Stimulated activated CD8-positive, alpha-beta memory T cell treated with anti-CD3 and anti-CD28 coated beads, Interleukin-4, amount 100 ng/mL, for 24 hours (primary cell): ENCODE data around the gene ZNF724.
"Not testable (repeated sequence)": the region's sequence is repeated elsewhere in the genome, so short reads cannot be mapped to it uniquely, and the experiment has no call there.

Experiments
- DNase-seq: peaks from one replicate; pipeline ENCODE4 v3.0.0-alpha.2; 2020; ENCODE audit warnings: low read depth

The ZNF724 gene

DNA sequence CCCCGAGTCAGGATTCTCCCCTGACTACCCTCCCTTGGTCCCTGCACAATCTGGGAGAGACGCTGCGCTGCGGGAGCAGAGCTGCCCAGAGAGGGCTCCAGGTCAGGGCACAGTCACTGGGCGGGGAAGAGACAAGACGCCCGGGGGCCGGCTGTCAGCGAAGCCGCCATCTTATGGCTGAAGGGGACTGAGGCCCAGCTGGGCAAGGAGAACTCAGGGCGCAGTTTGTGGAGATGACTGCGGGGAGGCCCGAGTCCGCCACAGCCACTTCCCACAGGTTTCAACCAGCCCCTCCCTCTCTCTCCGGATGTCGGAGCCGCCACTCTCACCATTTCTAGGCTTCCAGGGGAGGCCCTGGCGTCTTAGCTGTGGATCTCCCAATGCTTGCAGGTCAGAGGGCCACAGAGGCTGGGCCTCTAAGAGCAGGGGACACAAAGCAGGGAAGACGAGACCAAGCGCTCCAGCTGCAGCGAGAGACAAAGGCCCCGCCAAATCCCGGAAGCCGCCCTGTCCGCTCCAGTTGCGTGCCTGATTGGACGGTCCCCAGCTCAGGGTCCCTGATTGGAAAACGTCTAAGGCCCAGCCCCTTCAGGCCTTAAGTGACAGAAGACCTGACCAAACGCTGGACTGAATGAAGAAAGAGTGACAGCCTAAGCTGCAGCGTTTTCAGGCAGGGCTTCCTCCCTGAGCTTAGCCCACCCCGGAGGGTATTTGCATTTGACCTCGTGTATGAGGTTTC is at the start of gene ZNF724:
TSS of gene ZNF724 (minus strand) at position 484 of the 739 bp plus-strand sequence. CDS start at position 332, 152 bp downstream.
- peak; percentile 81 for DNase-seq

DNA sequence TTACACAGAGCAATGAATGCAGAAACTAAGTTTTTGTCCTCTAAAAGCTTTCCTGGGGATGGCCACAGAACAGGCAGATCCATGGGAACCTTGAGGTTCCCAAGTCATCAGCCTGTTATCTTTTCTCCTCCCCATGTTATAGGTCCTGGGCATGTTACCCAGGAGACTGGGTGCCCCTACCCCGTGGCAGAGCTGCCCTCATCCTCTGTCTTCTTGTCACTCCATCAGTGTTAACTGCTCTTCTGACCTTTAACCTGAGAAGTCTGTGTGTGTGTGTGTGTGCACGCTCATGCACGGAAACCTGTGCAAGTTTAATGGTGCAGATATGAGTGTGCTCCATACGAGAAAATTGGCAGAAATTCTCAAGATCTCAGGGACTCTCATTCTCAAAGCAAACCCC is 43.9 kb upstream of the ZNF724 start:
- DNase-seq, result no peak

DNA sequence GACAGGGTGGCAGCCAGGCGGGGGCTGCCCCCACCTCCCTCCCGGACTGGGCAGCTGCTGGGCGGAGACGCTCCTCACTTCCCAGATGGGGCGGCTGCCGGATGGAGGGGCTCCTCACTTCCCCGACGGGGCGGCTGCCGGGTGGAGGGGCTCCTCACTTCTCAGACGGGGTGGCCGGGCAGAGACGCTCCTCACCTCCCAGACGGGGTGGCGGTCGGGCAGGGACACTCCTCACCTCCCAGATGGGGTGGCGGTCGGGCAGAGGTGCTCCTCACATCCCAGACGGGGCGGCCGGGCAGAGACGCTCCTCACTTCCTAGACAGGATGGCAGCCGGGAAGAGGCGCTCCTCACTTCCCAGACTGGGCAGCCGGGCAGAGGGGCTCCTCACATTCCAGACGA is 39.8 kb upstream of the ZNF724 start:
- not testable (repeated sequence) for DNase-seq

DNA sequence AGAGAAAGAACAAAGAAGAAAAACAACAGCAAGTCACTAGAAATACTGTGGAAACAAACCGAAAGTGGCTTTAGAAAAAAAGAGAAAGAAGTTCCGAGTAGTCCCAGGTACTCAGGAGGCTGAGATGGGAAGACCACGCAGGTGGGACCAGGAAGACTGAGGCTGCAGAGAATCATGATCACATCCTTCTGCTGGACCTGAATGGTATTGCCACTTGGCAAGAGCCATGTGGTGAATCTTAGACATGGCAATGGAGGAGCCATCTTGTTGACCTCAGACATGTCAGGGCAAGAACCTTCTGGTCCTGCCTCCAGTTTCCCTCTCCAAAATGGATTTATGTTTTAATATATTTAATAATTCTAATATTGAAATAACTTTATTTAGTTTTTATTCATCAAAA is 37.4 kb upstream of the ZNF724 start:
- DNase-seq, result no peak

DNA sequence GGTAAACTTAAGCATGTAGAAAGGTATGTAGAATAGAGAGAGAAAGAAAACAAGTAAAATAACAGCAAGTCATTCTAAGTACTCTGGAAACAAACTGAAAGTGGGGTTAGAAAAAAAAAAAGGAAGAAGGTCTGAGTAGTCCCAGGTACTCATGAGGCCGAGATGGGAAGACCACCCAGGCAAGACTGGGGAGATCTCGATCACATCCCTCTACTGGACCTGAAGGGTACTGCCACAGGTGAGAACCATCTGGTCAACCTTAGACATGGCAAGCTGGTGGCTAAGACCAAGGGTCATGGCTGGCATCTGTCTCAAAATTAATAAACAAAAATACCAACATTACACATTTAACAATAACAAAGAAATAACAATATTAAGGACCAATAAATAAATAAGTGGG is 36.3 kb upstream of the ZNF724 start:
- no peak for DNase-seq

DNA sequence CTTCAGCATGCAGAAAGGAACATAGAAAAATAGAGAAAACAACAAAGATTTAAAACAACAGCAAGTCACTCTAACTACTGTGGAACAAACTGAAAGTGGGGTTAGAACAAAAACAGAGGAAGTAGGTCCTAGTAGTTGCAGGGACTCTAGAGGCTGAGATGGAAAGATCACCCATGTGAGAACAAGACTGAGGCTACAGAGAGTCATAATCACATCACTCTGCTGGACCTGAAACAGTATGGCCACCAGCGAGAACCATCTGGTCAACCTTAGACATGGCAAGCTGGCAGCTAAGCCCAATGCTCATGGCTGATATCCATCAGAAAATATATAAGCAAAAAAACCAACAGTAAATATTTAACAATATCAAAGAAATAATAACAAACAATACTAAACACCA is 35.8 kb upstream of the ZNF724 start:
- DNase-seq, result no peak

DNA sequence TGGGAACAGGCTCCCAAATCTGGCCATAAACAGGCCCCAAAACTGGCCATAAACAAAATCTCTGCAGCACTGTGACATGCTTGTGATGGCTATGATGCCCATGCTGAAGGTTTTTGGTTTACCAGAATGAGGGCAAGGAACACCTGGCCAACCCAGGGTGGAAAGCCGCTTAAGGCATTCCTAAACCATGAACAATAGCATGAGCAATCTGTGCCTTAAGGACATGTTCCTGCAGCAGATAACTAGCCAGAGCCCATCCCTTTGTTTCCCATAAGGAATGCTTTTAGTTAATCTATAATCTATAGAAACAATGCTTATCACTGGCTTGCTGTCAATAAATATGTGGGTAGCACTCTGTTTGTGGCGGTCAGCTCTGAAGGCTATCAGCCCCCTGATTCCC is 35.1 kb upstream of the ZNF724 start:
- not testable (repeated sequence) for DNase-seq

DNA sequence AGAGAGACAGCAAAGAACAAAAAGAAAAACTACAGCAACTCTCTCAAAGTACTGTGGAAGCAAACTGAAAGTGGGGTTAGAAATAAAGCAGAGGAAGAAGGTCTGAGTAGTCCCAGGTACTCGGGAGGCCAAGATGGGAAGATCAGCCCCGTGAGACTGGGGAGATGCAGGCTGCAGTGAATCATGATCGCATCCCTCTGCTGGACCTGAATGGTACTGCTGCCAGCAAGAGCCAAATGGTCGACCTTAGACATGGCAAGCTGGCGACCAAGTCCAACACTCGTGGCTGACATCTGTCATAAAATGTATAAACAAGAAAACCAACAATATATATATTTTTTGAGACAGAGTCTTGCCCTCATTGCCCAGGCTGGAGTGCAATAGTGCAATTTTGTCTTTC is 33.7 kb upstream of the ZNF724 start:
- DNase-seq, result peak; percentile 41

DNA sequence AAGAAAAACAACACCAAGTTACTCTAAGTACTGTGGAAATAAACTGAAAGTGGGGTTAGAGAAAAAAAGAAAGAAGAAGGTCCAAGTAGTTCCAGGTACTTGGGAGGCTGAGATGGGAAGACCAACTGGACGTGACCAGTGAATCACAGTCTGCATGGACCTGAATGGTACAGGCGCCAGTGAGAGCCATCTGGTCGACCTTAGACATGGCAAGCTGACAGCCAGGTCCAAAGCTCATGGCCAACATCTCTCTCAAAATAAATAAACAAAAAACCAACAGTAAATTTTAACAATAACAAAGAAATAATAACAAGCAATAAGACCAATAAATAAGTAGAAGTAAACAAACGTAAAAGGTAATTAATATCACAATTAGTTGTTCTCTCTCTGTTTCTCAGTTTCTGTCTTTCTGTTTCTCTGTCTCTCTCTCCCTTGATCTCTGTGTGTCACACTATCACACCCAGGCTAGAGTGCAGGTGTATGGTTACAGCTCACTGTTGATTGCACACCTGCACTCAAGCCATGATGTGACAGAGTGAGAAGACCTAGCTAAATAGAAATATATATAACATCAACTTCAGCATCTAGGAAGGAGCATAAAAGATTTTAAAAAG is 31.6 kb upstream of the ZNF724 start:
- no peak for DNase-seq

DNA sequence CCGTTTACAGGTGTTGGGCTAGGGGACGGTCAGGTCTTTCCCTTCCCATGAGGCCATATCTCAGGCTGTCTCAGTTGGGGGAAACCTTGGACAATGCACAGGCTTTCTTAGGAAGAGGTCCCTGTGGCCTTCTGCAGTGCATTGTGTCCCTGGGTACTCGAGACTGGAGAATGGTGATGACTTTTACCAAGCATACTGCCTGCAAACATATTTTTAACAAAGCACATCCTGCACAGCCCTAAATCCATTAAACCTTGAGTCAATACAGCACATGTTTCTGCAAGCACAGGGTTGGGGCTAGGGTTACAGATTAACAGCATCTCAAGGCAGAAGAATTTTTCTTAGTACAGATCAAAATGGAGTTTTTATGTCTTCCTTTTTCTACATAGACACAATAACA is 27.9 kb upstream of the ZNF724 start:
- not testable (repeated sequence) for DNase-seq

DNA sequence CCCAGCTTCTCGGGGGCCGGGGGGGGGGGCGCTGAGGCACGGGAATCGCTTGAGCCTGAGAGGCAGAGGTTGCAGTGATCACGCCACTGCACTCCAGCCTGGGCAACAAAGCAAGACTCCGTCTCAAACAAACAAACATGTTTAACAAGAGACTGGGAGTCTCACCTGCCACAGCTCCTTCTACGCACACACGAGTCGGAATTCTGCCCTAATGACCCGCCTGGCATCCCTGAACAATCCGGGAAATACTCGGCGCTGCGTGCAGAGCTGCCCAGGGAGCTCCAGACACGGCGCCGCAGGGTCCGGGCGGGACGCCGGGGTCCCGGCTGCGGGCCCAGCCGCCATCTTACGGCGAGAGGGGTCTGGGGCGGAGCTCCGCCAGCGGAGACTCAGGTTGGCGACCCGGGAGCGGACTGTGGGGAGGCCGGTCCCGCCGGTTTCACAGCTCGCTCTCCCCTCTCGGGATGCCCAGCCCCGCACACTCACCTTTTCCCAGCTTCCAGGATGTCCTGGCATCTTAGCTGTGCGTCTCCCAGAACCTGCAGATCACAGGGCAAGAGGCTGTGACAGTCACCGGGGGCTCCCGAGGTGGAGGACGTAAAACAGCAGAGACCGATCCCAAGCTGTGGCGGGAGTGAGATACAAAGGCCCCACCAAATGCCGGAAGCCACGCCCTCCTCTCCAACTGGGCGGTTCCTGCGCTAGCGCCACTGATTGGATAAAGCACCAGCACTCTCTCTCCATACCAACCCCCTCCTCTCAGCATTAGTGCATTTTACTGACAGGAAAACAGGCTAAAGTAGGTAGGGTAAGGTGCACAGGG is 23.6 kb upstream of the ZNF724 start:
- DNase-seq, result peak; percentile 92

DNA sequence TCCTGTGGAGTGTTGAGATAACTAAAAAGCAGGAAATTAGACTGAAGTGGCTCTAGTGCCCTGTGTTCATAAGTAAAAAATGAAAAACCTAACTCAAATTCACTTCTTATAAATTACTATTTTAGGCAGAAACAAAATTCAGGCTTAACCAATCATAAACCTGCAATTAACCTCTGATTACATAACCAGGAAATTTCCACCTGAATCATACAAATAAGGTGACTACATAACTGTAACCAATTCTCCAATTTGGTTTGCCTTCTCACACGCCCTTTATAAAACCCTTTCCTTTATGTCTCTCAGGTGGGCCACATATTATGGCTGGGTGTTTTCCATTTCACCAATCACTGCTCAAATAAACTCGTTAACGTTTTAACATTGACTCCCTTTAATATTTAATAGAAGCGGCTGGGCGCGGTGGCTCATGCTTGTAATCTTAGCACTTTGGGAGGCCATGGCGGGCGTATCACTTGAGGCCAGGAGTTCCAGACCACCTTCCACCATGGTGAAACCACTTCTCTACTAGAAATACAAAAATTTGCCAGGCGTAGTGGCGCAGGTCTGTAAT is 22.9 kb upstream of the ZNF724 start:
- no peak for DNase-seq

DNA sequence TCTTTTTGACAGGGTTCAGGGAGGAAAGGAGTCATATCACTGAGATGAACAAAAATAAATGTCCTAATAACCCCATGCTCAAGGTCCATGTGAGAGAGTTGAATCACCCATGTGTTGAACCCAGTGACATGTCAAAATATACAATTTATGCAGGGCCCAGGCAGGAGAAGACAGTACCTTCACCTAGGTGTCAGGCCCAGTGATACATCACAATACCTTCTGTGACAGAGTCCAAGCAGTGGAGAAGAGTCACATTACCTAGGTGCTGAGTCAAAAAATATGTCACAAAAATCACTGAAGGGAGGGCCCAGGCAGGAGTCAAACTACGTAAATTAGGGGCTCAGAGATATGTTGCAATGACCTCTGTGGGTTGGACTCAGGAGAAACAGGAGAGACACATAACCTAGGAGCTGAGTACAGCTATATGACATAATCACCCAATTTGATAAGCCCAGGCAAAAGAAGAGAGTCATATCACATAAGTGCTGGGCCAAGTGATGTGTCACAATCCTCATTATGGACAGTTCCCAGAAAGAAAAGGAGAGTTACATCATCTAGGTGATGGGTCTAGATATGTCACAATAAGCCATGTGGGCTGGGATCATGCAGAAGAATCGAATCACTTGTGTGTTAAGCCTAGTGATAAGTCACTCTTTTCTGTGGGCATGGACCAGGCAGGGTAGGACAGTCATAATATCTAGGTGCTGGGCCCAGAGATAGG is 13.8 kb upstream of the ZNF724 start:
- DNase-seq, result no peak

DNA sequence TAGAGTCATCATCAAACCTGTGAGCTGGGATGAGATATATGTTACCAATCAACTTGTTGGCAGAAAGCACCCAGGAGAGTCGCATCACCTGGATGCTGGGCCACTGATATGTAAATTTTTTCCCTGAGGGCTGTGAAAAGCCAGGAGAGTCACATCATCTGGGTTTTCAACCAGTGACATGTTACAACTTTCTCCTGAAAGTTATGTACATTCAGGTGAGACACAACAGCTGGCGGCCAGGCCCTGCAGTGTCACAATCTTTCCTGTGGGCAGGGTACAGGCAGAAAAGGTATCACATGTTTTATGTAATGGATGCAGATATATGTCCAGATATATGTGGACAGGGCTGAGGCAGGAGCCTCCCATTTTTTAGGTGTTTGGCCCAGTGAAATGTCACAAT is 13.2 kb upstream of the ZNF724 start:
- no peak for DNase-seq

DNA sequence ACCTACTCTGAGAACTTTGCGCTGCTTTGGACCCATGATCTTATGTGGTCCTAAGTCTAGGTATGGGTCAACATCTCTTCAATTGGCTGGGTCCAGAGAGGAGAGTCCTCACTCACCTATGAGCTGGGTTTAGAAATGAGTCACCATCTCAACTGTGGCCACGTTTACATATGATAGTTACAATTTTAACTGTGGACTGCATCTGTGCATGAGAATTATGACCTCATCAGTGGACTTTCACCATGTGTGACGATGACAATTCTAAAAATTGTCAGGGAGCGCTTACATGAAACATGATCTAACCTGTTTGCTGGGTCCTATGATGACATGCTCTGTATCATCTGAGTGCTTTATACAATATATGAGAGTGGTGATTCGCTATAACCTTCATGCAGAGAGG is 12.7 kb upstream of the ZNF724 start:
- DNase-seq, result no peak

DNA sequence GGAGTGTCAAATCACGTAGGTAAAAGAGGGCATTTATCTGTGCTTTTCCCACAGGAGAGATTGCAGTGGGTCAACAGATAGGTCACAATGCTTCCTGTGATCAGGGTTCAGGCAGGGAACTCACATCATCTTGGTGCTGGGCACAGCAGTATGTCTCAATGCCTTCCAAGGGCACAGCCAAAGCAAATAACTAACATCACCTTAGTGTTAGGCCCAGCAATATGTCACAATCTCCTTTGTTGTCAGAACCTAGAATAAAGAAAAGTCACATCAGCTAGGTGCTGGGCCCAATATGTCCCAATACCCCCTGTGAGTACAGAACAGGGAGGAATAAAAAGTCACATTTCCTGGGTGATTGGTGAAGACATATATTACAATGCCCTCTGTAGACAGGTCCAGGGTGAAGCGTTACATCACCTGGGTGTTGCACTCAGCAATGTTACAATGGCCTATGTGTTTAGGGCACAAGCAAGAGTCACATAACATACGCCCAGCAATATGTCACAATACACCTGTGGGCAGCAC is 11.4 kb upstream of the ZNF724 start:
- no peak for DNase-seq

DNA sequence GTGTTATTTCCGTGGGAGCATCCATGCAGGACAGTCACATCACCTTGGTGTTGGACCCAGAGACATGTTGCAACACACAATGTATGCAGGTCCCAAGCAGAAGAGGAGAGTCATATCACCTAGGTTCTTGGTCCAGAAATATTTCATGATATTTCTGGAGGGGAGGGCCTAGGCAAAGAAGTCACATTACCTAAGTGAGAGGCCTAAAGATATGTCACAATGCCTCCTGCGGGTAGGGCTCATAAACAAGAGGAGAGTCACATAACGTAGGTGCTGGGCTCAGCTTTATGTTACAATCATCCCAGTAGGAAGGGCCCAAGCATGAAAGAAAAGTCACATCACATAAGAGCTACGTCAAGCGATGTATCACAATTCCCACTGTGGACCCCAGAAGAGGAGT is 10.8 kb upstream of the ZNF724 start:
- DNase-seq, result no peak

DNA sequence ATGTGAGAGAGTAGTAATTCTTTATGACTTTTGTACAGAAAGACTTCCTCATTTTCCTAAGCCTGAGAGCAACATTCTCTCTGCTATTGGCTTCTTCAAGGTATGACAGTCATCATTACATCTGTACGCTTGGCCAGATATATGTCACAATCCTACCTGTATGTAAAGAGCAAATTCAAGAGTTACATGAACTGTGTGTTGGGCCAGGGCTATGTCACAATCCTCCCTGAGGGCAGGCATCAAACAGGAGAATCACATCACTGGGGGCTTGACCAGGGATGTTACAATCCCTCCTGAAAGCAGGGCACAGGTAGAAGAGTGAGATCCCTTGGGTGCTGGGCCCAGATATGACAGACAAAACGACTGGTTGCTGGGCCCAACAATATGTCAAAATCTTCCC is 9.8 kb upstream of the ZNF724 start:
- no peak for DNase-seq

DNA sequence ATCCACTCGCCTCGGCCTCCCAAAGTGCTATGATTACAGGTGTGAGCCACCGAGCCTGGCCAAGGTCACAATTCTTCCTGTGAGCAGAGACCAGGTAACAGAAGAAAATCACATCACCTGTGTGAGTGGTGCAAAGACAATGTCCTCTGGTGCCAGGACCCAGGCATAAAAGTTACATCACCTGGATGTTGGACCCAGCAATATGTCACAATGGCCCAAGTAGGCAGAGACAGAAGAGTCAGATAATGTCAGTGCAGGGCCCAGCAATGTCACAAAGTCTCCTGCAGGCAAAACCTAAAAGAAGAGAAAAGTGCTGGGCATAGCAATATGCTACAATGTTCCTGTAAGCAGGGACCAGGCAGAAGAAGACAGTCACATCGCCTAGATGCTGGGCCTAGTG is 5.5 kb upstream of the ZNF724 start:
- no peak for DNase-seq

DNA sequence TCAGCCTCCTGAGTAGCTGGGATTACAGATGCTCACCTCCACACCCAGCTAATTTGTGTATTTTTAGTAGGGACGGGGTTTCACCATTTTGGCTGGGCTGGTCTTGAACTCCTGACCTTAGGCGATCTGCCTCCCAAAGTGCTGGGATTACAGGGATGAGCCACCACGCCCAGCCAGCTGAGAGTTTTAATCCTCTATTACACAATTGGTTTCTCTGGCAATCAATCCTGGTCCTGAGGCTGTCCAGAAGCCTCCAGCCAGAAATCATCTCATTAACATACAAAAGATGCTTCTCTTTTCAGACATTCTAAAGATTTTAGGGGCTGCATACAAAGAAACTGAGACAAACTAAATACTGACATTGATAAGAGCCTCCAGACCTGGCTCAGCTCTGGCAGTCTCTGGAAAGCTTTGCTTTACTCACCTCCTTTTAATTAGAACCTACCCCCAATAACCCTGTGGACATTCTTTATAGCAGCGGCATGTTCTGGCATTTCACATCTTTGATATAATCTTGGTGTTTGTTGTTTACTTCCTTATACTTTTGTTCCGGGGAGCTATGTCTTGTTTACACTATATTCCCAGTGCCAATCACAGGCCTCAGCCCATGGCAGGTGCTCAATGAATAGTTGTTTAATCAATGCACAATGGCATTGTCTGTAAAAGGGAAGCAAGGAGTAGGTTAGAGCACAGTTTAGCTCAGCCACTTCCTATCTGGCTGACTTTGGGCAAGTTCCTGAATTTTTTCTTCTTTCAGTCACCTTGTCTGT is 4.1 kb upstream of the ZNF724 start:
- no peak for DNase-seq

DNA sequence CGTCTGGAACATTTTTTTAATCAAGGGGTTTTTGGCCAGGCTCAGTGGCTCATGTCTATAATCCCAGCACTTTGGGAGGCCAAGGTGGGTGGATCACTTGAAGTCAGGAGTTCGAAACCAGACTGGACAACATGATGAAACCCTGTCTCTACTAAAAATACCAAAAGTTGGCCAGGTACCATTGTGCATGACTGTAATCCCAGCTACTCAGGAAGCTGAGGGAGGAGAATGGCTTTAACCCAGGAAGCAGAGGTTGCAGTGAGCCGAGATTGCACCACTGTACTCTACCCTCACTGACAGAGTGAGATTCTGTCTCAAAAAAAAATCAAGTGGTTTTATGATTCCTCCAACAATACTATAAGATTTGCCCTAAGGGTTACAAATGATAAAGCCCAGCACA is 3.1 kb upstream of the ZNF724 start:
- not testable (repeated sequence) for DNase-seq
